ENCODE results near the gene ITGB1BP2. TPM values are rescaled to one million over a fixed set of nuclear protein-coding genes. Genes with fewer than 3 reads are reported as not detected.
A peak's percentile ranks its signal among the peaks of the same experiment; 100 is the strongest.
"Not testable (repeated sequence)": the region's sequence is repeated elsewhere in the genome, so short reads cannot be mapped to it uniquely, and the experiment has no call there.

The ITGB1BP2 gene
- total RNA-seq = 120 TPM

DNA sequence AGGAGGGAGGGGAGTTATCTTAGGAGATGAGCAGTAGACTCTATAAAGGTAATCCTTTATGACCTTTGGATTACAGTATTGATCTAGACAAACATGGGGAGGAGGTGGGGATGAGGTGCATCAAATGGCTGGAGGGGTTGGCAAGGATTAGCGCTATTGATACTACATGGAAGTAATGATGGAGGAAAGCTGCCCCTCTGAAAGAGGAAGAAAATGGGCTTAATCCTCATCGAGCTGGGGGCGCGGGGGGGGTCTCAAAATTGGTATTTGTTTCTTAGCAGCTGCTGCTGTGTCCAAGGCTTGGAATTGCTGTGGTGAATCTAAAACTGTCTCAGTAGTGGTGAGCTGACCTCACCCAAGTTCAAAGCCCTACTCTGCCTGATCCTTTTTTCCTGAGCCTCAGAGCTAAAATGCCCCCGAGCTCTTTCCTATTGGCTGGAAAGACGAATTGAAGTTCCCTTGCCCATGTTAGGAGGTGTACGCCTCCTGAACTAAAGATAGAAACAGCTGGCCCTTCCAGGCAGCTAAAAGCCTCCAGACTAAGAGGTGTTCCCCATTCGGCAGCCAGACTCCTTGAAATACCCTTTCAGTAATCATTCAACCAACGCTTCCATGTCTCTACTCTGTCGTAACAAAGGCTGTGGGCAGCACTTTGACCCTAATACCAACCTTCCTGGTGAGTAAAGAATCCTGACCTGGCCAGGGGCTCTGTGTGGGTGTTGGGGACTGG, at the start of gene ITGB1BP2:
Gene ITGB1BP2, plus strand, starts transcription at position 556 of the 730 bp plus-strand sequence. Its CDS starts 57 bp downstream, at position 613.
- no peaks in the 10 kb centered on the region for H3K27me3 ChIP-seq (ENCODE audit: control insufficient read depth in 3 of 3, insufficient read depth in 3 of 3, low read length in 3 of 3)
- peaks cover 14 to 18% (median 17%) of the 10 kb centered on the region in 3 donors for H3K4me1 ChIP-seq (ENCODE audit: control insufficient read depth in 3 of 3, insufficient read depth in 3 of 3, low read length in 3 of 3)
- no peaks in the 10 kb centered on the region for H3K9me3 ChIP-seq (ENCODE audit: control insufficient read depth in 3 of 3, low read length in 3 of 3)
- peak within 1 kb of the TSS; percentile 87 for H3K27ac ChIP-seq (ENCODE audit: low read depth, low read length)
- peaks cover 21 to 37% (median 30%) of the 10 kb centered on the region in 3 donors for H3K36me3 ChIP-seq (ENCODE audit: control insufficient read depth in 3 of 3, insufficient read depth in 3 of 3, low read length in 3 of 3)
- H3K4me3 ChIP-seq (ENCODE audit: low read length in 3 of 3) = peak within 1 kb of the TSS; percentile 56 to 74 (median 69)
- H3K9ac ChIP-seq (ENCODE audit: low read depth in 1 of 3, low read length in 3 of 3) = peak within 1 kb of the TSS; percentile 82 to 84 (median 83)

DNA sequence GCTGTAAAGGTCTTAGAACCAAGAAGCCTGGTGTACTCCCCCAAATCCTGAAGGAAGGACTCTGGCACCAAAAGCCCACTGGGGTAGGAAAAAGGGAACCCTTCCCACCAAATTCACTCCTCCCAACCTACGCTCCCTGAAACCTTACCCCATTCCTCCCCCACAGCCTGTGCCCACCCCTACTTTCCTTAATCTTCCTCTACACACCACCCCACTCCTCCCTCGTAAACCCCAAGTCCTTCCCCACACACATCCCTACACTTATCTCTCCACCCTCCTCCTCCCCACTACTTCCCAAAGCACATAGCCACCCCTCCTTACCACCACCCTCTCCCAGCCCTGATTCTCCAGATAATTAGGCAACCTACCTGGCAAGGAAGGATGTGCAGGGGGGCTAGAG, 49.3 kb upstream of the ITGB1BP2 start:
- no peak overlapping the region for H3K27ac ChIP-seq (ENCODE audit: low read depth, low read length)
- H3K27me3 ChIP-seq (ENCODE audit: control insufficient read depth in 3 of 3, insufficient read depth in 3 of 3, low read length in 3 of 3) = no peaks in the 10 kb centered on the region
- H3K9me3 ChIP-seq (ENCODE audit: control insufficient read depth in 3 of 3, low read length in 3 of 3) = no peaks in the 10 kb centered on the region
- H3K4me3 ChIP-seq (ENCODE audit: low read length in 3 of 3) = no peak overlapping the region
- H3K9ac ChIP-seq (ENCODE audit: low read depth in 1 of 3, low read length in 3 of 3) = no peak overlapping the region
- H3K4me1 ChIP-seq (ENCODE audit: control insufficient read depth in 3 of 3, insufficient read depth in 3 of 3, low read length in 3 of 3) = peaks cover 9 to 16% (median 11%) of the 10 kb centered on the region in 3 donors
- peaks cover 10 to 31% (median 15%) of the 10 kb centered on the region in 3 donors for H3K36me3 ChIP-seq (ENCODE audit: control insufficient read depth in 3 of 3, insufficient read depth in 3 of 3, low read length in 3 of 3)

DNA sequence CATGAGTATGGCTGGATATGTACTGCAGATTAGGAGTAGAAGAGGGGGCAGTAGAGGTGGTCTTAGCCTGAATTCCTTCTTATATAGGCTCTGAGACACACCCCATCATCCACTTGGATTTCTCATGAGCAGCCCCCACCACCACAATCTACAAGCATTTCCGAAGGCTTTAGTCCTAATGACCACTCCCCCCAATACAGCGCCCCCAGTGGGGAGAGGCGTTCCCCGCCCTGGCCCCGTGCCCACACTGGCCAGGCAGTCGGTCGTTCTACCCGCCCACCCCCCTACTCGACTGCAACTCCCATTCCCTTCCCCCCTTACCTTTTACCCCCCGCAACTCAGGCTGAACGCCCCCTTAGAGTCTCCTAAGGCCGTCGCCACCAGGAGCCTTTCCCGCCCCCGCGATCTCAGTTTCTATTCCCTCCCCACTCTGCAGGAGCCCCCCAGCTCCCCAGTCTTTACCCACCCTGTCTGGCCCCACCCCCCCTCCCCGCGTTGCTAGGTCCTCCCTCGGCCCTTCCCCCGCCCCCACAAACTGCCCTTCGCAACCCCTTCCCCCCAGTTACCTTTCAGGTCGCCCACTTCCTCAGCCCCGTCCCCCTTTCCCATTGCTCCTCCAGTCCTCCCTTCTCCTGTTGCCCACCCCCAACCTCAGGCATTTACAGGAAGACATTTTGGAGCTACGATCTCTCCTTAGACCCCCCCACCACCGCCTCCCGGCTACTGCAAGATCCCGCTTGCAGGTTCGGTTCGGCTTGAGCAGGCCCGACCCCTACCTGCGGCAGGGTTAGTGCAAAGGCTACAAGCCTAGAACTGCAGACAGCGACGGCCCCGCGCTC, 48.1 kb upstream of the ITGB1BP2 start:
- Histone ChIP-seq H3K27ac (ENCODE audit: low read depth, low read length) (peak overlapping the region; percentile 85), H3K9ac (ENCODE audit: low read depth in 1 of 3, low read length in 3 of 3) (peak overlapping the region; percentile 83 to 88 (median 83)), H3K27me3 (ENCODE audit: control insufficient read depth in 3 of 3, insufficient read depth in 3 of 3, low read length in 3 of 3) (no peaks in the 10 kb centered on the region), H3K36me3 (ENCODE audit: control insufficient read depth in 3 of 3, insufficient read depth in 3 of 3, low read length in 3 of 3) (peaks cover 3 to 18% (median 8%) of the 10 kb centered on the region in 3 donors), H3K4me3 (ENCODE audit: low read length in 3 of 3) (peak overlapping the region; percentile 80 to 85 (median 84)), H3K4me1 (ENCODE audit: control insufficient read depth in 3 of 3, insufficient read depth in 3 of 3, low read length in 3 of 3) (peaks cover 9 to 16% (median 11%) of the 10 kb centered on the region in 3 donors), H3K9me3 (ENCODE audit: control insufficient read depth in 3 of 3, low read length in 3 of 3) (no peaks in the 10 kb centered on the region)

DNA sequence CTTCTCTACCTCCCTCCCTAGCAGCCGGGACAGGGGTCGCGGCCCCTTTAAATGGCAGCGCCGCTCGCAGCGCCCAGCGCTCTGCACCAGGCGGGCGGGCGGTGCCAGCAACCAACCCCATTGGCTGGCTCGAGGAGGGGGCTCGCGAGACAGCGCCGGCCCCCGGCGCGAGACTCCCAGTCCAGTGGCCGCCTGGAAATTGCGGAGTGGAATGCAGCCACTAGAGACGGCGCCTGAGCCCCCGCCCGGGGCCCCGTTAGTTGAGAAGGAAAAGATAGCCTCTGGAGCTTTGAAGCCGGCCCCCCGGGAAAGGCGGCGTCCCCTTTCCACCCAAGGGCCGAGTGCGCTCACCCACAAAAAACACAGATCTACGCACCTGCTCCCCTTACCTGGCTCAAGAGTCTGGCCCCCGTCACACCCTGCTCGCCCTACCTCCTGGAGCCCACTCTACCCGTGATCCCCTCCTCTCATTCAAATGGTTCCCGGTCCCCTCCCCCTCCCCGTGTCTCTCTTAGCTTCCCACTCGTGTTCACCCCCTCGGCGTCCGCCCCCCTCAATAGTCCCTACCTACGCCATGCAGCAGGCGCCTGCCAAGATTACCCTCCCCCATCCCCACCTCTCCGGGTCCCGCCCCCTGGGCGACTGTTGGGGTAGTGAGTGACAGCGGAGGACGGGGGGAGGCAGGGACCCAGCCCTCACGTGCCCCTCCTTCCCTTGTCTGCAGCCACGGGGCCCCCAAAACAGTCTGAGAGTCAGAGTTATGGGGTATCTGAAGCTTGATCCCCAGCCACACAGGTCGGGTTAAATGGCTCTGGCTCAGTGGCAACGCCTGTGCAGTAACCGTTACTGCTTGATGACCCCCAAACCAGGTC, 47.2 kb upstream of the ITGB1BP2 start, which contains the start of gene ZMYM3:
Gene ZMYM3, minus strand, starts transcription at position 49 of the 872 bp plus-strand sequence. CDS start 885 bp downstream, outside the sequence.
- Histone ChIP-seq H3K9ac (ENCODE audit: low read depth in 1 of 3, low read length in 3 of 3) (peak within 1 kb of the TSS; percentile 83 to 88 (median 84)), H3K4me1 (ENCODE audit: control insufficient read depth in 3 of 3, insufficient read depth in 3 of 3, low read length in 3 of 3) (peaks cover 9 to 16% (median 11%) of the 10 kb centered on the region in 3 donors), H3K27ac (ENCODE audit: low read depth, low read length) (peak within 1 kb of the TSS; percentile 85), H3K4me3 (ENCODE audit: low read length in 3 of 3) (peak within 1 kb of the TSS; percentile 80 to 85 (median 84)), H3K27me3 (ENCODE audit: control insufficient read depth in 3 of 3, insufficient read depth in 3 of 3, low read length in 3 of 3) (no peaks in the 10 kb centered on the region), H3K9me3 (ENCODE audit: control insufficient read depth in 3 of 3, low read length in 3 of 3) (no peaks in the 10 kb centered on the region), H3K36me3 (ENCODE audit: control insufficient read depth in 3 of 3, insufficient read depth in 3 of 3, low read length in 3 of 3) (peaks cover 3 to 11% (median 7%) of the 10 kb centered on the region in 3 donors)

DNA sequence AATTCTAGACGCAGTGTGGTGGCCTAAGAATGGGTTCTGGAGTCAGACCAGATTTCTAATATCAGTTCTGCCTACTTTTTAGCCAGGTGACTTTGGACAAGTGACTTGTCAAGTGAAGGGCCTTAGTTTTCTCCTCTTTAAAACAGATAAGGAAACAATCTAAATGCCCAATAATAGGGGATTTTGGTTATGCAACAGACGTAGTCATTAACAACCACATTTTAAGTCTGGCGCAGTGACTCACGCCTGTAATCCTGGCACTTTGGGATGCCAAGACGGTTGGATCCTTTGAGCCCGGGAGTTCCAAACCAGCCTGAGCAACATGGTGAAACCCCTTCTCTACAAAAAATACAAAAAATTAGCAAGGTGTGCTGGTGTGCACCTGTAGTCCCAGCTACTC, 45.5 kb upstream of the ITGB1BP2 start:
- Histone ChIP-seq H3K4me3 (ENCODE audit: low read length in 3 of 3) (no peak overlapping the region), H3K36me3 (ENCODE audit: control insufficient read depth in 3 of 3, insufficient read depth in 3 of 3, low read length in 3 of 3) (no peaks in the 10 kb centered on the region), H3K9me3 (ENCODE audit: control insufficient read depth in 3 of 3, low read length in 3 of 3) (no peaks in the 10 kb centered on the region), H3K27ac (ENCODE audit: low read depth, low read length) (no peak overlapping the region), H3K27me3 (ENCODE audit: control insufficient read depth in 3 of 3, insufficient read depth in 3 of 3, low read length in 3 of 3) (no peaks in the 10 kb centered on the region), H3K9ac (ENCODE audit: low read depth in 1 of 3, low read length in 3 of 3) (no peak overlapping the region), H3K4me1 (ENCODE audit: control insufficient read depth in 3 of 3, insufficient read depth in 3 of 3, low read length in 3 of 3) (peaks cover 9 to 16% (median 11%) of the 10 kb centered on the region in 3 donors)

DNA sequence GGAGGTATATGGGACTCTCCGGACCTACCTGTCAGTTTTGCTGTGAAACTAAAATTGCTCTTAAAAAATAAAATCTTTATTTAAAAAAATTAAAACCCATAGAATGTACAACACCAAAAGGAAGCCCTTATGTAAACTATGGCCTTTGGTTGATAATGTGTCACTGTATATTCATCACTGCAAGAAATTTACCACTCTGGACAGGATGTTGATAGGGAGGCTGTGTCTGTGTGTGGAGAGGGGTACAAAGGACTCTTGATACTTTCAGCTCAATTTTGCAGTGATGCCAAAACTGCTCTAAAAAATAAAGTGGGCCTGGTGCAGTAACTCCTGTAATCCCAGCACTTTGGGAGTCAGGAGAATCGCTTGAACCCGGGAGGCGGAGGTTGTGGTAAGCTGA, 44.7 kb upstream of the ITGB1BP2 start:
- Histone ChIP-seq H3K27ac (ENCODE audit: low read depth, low read length) (no peak overlapping the region), H3K4me1 (ENCODE audit: control insufficient read depth in 3 of 3, insufficient read depth in 3 of 3, low read length in 3 of 3) (peaks cover 9 to 16% (median 11%) of the 10 kb centered on the region in 3 donors), H3K9me3 (ENCODE audit: control insufficient read depth in 3 of 3, low read length in 3 of 3) (no peaks in the 10 kb centered on the region), H3K9ac (ENCODE audit: low read depth in 1 of 3, low read length in 3 of 3) (no peak overlapping the region), H3K4me3 (ENCODE audit: low read length in 3 of 3) (no peak overlapping the region), H3K36me3 (ENCODE audit: control insufficient read depth in 3 of 3, insufficient read depth in 3 of 3, low read length in 3 of 3) (no peaks in the 10 kb centered on the region), H3K27me3 (ENCODE audit: control insufficient read depth in 3 of 3, insufficient read depth in 3 of 3, low read length in 3 of 3) (no peaks in the 10 kb centered on the region)

DNA sequence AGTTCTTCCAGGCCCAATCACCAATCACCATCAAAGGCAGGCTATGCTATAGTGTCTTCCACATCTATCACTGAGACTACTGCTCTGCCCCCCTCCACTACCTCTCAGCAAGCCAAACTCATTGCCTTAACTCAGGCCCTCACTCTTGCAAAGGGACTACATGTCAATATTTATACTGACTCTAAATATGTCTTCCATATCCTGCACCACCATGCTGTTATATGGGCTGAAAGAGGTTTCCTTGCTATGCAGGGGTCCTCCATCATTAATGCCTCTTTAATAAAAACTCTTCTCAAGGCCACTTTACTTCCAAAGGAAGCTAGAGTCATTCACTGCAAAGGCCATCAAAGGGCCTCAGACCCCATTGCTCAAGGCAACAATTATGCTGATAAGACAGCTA, 32.9 kb upstream of the ITGB1BP2 start:
- H3K4me1 ChIP-seq (ENCODE audit: control insufficient read depth in 3 of 3, insufficient read depth in 3 of 3, low read length in 3 of 3); H3K27me3 ChIP-seq (ENCODE audit: control insufficient read depth in 3 of 3, insufficient read depth in 3 of 3, low read length in 3 of 3); H3K36me3 ChIP-seq (ENCODE audit: control insufficient read depth in 3 of 3, insufficient read depth in 3 of 3, low read length in 3 of 3); H3K27ac ChIP-seq (ENCODE audit: low read depth, low read length); H3K9me3 ChIP-seq (ENCODE audit: control insufficient read depth in 3 of 3, low read length in 3 of 3); H3K9ac ChIP-seq (ENCODE audit: low read depth in 1 of 3, low read length in 3 of 3); H3K4me3 ChIP-seq (ENCODE audit: low read length in 3 of 3): not testable (repeated sequence)

DNA sequence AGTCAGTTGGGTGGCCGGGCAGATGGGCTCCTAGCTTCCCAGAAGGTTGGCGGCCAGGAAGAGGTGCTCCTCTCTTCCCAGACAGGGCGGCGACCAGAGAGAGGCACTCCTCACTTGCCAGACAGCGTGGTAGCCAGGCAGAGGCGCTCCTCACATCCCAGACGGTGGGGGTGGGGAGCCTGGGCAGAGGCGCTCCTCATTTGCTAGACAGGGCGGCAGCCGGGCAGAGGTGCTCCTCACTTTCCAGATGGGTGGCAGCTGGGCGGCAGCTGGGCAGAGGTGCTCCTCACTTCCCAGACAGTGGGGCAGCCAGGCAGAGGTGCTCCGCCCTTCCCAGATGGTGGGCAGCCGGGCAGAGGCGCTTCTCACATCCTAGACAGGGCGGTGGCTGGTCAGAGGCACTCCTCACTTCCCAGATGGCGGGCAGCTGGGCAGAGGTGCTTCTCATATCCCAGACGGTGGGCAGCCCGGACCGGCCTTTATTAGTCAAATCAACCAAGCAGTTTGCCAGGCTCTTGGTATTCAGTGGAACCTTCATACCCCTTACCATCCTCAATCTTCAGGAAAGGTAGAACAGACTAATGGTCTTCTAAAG, 31.7 kb upstream of the ITGB1BP2 start:
- no peaks in the 10 kb centered on the region for H3K4me1 ChIP-seq (ENCODE audit: control insufficient read depth in 3 of 3, insufficient read depth in 3 of 3, low read length in 3 of 3)
- no peaks in the 10 kb centered on the region for H3K27me3 ChIP-seq (ENCODE audit: control insufficient read depth in 3 of 3, insufficient read depth in 3 of 3, low read length in 3 of 3)
- no peak overlapping the region for H3K9ac ChIP-seq (ENCODE audit: low read depth in 1 of 3, low read length in 3 of 3)
- H3K9me3 ChIP-seq (ENCODE audit: control insufficient read depth in 3 of 3, low read length in 3 of 3) = no peaks in the 10 kb centered on the region
- H3K4me3 ChIP-seq (ENCODE audit: low read length in 3 of 3) = no peak overlapping the region
- H3K27ac ChIP-seq (ENCODE audit: low read depth, low read length) = no peak overlapping the region
- no peaks in the 10 kb centered on the region for H3K36me3 ChIP-seq (ENCODE audit: control insufficient read depth in 3 of 3, insufficient read depth in 3 of 3, low read length in 3 of 3)

DNA sequence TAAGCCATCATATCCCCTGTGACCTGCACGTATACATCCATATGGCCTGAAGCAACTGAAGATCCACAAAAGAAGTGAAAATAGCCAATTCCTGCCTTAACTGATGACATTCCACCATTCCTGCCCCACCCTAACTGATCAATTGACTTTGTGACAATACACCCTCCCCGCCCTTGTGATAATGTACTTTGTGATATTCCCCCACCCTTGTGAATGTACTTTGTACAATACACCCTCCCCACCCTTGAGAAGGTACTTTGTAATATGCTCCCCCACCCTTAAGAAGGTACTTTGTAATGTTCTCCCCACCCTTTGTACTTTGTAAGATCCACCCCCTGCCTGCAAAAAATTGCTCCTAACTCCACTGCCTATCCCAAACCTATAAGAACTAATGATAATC, 29.2 kb upstream of the ITGB1BP2 start:
- H3K36me3 ChIP-seq (ENCODE audit: control insufficient read depth in 3 of 3, insufficient read depth in 3 of 3, low read length in 3 of 3); H3K9me3 ChIP-seq (ENCODE audit: control insufficient read depth in 3 of 3, low read length in 3 of 3); H3K27me3 ChIP-seq (ENCODE audit: control insufficient read depth in 3 of 3, insufficient read depth in 3 of 3, low read length in 3 of 3); H3K9ac ChIP-seq (ENCODE audit: low read depth in 1 of 3, low read length in 3 of 3); H3K4me3 ChIP-seq (ENCODE audit: low read length in 3 of 3); H3K27ac ChIP-seq (ENCODE audit: low read depth, low read length); H3K4me1 ChIP-seq (ENCODE audit: control insufficient read depth in 3 of 3, insufficient read depth in 3 of 3, low read length in 3 of 3): not testable (repeated sequence)

Measured in skeletal muscle tissue (tissue), 4 donors.